OCI-LY1 (cell line): ENCODE data around the gene FYB1.

ENCODE experiments used
- CTCF ChIP-seq: fragments of 200-600 bp; sonication (generic), shearing (Covaris generic); IDR thresholded peaks from 2 replicates; pipeline ENCODE4 v1.5.1; 2017; ENCODE audit warnings: mild to moderate bottlenecking, antibody characterized with exemption, low read length, moderate library complexity, mixed read lengths
- EZH2 ChIP-seq: fragments of 200-600 bp; sonication (generic), shearing (Covaris generic); IDR thresholded peaks from 2 replicates; pipeline ENCODE4 v1.8.0; 2017; ENCODE audit warnings: borderline replicate concordance, mixed run types, mild to moderate bottlenecking, antibody characterized with exemption, low read length, moderate library complexity, mixed read lengths

GRCh38 chr5:39175273-39175955, 43.9 kb downstream of the FYB1 start:
- TF ChIP-seq CTCF (no peak), EZH2 (no peak)
